ENCODE data around the gene FBXL17. TPM values are rescaled to one million over a fixed set of nuclear protein-coding genes. Genes with fewer than 3 reads are reported as not detected.

The FBXL17 gene
- total and polyA plus RNA-seq, 2 of the 13 experiments (the other 11 are each of a cell fraction or from before 2014, with no cell fraction given) = 3.0 to 7.9 TPM

DNA sequence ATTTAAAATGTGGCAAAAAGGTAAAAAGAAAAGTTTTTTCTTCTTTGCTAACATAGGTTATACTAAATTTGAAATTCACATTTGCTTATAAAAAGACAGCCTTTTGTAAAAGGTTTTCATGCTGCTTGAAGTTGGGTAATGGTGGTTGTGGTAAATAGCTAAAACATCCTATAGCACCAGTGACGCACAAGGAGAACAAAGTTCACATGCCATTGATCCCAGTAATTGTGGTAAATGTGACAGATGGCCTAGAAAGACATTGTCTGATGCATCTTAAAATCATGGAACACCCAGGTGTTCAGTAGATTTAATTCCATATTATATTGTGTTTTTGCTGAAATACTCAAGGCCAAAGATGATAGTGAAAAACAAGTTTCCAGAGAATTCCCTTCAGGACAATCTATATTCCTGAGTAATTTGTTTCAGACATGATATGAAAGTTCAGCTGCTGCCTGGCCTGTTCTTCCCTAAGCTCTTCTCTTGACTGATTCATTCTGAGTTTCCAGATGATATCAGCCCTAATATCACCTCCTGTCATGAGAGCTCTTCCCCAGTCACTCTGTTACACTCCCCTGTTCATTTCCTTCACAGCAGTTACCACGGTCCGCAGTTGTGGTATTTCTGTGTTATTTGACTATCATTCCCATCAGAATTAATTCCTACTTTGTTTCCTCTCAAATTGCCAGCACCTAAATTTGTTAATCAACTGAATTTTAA lies 4.6 kb upstream of the FBXL17 start (continued):
- no peak for TF ChIP-seq ATAD3A (CRISPR knock-in tag; IDR thresholded peaks at IDR 0.05)
- TF ChIP-seq ZNF660 (CRISPR knock-in tag; IDR thresholded peaks at IDR 0.05; ENCODE audit: borderline replicate concordance, low read depth) = no peak
- 0 out of 2 replicates have a peak, but pooled peaks have one; percentile 54 for TF ChIP-seq ZBTB20 (CRISPR knock-in tag; IDR thresholded peaks at IDR 0.05; ENCODE audit: borderline replicate concordance, low read depth)
- TF ChIP-seq AHDC1 (CRISPR knock-in tag; IDR thresholded peaks at IDR 0.05; ENCODE audit: borderline replicate concordance) = no peak
- TF ChIP-seq TEAD3 (CRISPR knock-in tag; optimal IDR thresholded peaks at IDR 0.05; ENCODE audit: borderline replicate concordance) = peak; percentile 22
- TF ChIP-seq ZSCAN5A (CRISPR knock-in tag; IDR thresholded peaks at IDR 0.05; ENCODE audit: borderline replicate concordance) = no peak
- TF ChIP-seq, protein P1, sequence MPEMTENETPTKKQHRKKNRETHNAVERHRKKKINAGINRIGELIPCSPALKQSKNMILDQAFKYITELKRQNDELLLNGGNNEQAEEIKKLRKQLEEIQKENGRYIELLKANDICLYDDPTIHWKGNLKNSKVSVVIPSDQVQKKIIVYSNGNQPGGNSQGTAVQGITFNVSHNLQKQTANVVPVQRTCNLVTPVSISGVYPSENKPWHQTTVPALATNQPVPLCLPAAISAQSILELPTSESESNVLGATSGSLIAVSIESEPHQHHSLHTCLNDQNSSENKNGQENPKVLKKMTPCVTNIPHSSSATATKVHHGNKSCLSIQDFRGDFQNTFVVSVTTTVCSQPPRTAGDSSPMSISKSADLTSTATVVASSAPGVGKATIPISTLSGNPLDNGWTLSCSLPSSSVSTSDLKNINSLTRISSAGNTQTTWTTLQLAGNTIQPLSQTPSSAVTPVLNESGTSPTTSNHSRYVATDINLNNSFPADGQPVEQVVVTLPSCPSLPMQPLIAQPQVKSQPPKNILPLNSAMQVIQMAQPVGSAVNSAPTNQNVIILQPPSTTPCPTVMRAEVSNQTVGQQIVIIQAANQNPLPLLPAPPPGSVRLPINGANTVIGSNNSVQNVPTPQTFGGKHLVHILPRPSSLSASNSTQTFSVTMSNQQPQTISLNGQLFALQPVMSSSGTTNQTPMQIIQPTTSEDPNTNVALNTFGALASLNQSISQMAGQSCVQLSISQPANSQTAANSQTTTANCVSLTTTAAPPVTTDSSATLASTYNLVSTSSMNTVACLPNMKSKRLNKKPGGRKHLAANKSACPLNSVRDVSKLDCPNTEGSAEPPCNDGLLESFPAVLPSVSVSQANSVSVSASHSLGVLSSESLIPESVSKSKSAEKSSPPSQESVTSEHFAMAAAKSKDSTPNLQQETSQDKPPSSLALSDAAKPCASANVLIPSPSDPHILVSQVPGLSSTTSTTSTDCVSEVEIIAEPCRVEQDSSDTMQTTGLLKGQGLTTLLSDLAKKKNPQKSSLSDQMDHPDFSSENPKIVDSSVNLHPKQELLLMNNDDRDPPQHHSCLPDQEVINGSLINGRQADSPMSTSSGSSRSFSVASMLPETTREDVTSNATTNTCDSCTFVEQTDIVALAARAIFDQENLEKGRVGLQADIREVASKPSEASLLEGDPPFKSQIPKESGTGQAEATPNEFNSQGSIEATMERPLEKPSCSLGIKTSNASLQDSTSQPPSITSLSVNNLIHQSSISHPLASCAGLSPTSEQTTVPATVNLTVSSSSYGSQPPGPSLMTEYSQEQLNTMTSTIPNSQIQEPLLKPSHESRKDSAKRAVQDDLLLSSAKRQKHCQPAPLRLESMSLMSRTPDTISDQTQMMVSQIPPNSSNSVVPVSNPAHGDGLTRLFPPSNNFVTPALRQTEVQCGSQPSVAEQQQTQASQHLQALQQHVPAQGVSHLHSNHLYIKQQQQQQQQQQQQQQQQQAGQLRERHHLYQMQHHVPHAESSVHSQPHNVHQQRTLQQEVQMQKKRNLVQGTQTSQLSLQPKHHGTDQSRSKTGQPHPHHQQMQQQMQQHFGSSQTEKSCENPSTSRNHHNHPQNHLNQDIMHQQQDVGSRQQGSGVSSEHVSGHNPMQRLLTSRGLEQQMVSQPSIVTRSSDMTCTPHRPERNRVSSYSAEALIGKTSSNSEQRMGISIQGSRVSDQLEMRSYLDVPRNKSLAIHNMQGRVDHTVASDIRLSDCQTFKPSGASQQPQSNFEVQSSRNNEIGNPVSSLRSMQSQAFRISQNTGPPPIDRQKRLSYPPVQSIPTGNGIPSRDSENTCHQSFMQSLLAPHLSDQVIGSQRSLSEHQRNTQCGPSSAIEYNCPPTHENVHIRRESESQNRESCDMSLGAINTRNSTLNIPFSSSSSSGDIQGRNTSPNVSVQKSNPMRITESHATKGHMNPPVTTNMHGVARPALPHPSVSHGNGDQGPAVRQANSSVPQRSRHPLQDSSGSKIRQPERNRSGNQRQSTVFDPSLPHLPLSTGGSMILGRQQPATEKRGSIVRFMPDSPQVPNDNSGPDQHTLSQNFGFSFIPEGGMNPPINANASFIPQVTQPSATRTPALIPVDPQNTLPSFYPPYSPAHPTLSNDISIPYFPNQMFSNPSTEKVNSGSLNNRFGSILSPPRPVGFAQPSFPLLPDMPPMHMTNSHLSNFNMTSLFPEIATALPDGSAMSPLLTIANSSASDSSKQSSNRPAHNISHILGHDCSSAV (CRISPR knock-in tag; IDR thresholded peaks at IDR 0.05; ENCODE audit: borderline replicate concordance) = no peak
- no peak for TF ChIP-seq PITX1 (CRISPR knock-in tag; IDR thresholded peaks at IDR 0.05)
- TF ChIP-seq RBAK (CRISPR knock-in tag; IDR thresholded peaks at IDR 0.05) = no peak
- no peak for TF ChIP-seq TERF1 (CRISPR knock-in tag; IDR thresholded peaks at IDR 0.05)
- TF ChIP-seq ZNF724P (CRISPR knock-in tag; IDR thresholded peaks at IDR 0.05; ENCODE audit: borderline replicate concordance) = no peak
